ENCODE measurements around the gene MAGI1.

DNA sequence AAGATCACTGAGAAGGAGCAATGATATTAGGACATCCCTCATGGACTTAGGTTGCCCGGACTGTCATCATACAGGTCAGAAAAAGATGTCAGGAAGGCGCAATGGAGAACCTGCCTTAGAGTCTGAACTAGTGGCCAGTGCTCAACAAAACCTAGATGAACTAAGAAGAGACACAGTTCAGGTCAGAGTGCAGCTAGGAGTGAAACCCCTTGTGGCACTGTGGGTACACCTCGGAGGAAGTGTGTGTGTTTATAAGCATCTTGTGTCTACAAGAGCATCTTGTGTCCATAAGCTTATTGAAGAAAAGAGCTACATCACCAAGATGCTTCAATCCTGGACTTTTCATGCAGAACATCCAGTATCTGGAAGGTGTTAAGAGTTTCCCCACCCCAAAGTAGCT is 315.7 kb downstream of the MAGI1 start:
- no peak for TF ChIP-seq CTCF (IDR thresholded peaks at IDR 0.05)
- no peak for TF ChIP-seq POLR2A (IDR thresholded peaks at IDR 0.05)
- no peak for TF ChIP-seq POLR2AphosphoS5 (IDR thresholded peaks at IDR 0.05; ENCODE audit: insufficient read depth in 1 of 2, low read depth in 1 of 2)

Measured in vagina (tissue), 2 donors.